ENCODE results near the gene RGL4. TPM values are rescaled to one million over a fixed set of nuclear protein-coding genes. Genes with fewer than 3 reads are reported as not detected.

Gene RGL4
- total and polyA plus RNA-seq, 2 experiments from 2014 or later = 0.16 TPM; not detected in 1

GRCh38 chr22:23689414-23689813 is 1.4 kb upstream of the RGL4 start:
- Mint-ChIP-seq H3K4me3 (no peak overlapping the region), H3K9me3 (no peaks in the 10 kb centered on the region), H3K36me3 (ENCODE audit: low read depth) (peaks cover 17% of the 10 kb centered on the region), H3K27ac (no peak overlapping the region), H3K27me3 (ENCODE audit: insufficient read depth, low read depth, poor library complexity) (peaks cover 10% of the 10 kb centered on the region), H3K4me1 (no peaks in the 10 kb centered on the region)
- no peak for DNase-seq (ENCODE audit: low spot score)
- H3K27ac ChIP-seq (ENCODE audit: low read depth) = no peak overlapping the region
- H3K9me2 ChIP-seq (ENCODE audit: insufficient read depth) = no peaks in the 10 kb centered on the region
- H3K27me3 ChIP-seq (ENCODE audit: insufficient read depth) = no peaks in the 10 kb centered on the region
- H4K20me1 ChIP-seq (replicated peaks; ENCODE audit: insufficient read depth) = peaks cover 3% of the 10 kb centered on the region
- no peak overlapping the region for H3K4me2 ChIP-seq
- H3K36me3 ChIP-seq (ENCODE audit: insufficient read depth) = peaks cover 5% of the 10 kb centered on the region; the same call in 1 of the 2 replicates
- H3K4me3 ChIP-seq = no peak overlapping the region
- H3K79me2 ChIP-seq (replicated peaks; ENCODE audit: insufficient read depth) = no peaks in the 10 kb centered on the region
- no peak overlapping the region for H2AFZ ChIP-seq
- no peaks in the 10 kb centered on the region for H3F3A ChIP-seq (replicated peaks; ENCODE audit: low read depth)
- H3K4me1 ChIP-seq (ENCODE audit: insufficient read depth) = no peaks in the 10 kb centered on the region
- TF ChIP-seq POLR2AphosphoS5 (IDR thresholded peaks at IDR 0.05; ENCODE audit: low read depth) (no peak), ETS1 (IDR thresholded peaks at IDR 0.05) (no peak), EZH2phosphoT487 (IDR thresholded peaks at IDR 0.05; ENCODE audit: unreplicated experiment) (no peak), EZH2 (IDR thresholded peaks at IDR 0.05; ENCODE audit: low read depth, unreplicated experiment) (no peak), STAT1 (IDR thresholded peaks at IDR 0.05; ENCODE audit: unreplicated experiment) (no peak), JUNB (IDR thresholded peaks at IDR 0.05; ENCODE audit: unreplicated experiment) (no peak), CREB1 (CRISPR knock-in tag; IDR thresholded peaks at IDR 0.05; ENCODE audit: low read depth) (no peak), CTCF (conservative IDR thresholded peaks at IDR 0.05; ENCODE audit: low read depth in 2 of 2) (no peak)
- TF ChIP-seq, protein P1, sequence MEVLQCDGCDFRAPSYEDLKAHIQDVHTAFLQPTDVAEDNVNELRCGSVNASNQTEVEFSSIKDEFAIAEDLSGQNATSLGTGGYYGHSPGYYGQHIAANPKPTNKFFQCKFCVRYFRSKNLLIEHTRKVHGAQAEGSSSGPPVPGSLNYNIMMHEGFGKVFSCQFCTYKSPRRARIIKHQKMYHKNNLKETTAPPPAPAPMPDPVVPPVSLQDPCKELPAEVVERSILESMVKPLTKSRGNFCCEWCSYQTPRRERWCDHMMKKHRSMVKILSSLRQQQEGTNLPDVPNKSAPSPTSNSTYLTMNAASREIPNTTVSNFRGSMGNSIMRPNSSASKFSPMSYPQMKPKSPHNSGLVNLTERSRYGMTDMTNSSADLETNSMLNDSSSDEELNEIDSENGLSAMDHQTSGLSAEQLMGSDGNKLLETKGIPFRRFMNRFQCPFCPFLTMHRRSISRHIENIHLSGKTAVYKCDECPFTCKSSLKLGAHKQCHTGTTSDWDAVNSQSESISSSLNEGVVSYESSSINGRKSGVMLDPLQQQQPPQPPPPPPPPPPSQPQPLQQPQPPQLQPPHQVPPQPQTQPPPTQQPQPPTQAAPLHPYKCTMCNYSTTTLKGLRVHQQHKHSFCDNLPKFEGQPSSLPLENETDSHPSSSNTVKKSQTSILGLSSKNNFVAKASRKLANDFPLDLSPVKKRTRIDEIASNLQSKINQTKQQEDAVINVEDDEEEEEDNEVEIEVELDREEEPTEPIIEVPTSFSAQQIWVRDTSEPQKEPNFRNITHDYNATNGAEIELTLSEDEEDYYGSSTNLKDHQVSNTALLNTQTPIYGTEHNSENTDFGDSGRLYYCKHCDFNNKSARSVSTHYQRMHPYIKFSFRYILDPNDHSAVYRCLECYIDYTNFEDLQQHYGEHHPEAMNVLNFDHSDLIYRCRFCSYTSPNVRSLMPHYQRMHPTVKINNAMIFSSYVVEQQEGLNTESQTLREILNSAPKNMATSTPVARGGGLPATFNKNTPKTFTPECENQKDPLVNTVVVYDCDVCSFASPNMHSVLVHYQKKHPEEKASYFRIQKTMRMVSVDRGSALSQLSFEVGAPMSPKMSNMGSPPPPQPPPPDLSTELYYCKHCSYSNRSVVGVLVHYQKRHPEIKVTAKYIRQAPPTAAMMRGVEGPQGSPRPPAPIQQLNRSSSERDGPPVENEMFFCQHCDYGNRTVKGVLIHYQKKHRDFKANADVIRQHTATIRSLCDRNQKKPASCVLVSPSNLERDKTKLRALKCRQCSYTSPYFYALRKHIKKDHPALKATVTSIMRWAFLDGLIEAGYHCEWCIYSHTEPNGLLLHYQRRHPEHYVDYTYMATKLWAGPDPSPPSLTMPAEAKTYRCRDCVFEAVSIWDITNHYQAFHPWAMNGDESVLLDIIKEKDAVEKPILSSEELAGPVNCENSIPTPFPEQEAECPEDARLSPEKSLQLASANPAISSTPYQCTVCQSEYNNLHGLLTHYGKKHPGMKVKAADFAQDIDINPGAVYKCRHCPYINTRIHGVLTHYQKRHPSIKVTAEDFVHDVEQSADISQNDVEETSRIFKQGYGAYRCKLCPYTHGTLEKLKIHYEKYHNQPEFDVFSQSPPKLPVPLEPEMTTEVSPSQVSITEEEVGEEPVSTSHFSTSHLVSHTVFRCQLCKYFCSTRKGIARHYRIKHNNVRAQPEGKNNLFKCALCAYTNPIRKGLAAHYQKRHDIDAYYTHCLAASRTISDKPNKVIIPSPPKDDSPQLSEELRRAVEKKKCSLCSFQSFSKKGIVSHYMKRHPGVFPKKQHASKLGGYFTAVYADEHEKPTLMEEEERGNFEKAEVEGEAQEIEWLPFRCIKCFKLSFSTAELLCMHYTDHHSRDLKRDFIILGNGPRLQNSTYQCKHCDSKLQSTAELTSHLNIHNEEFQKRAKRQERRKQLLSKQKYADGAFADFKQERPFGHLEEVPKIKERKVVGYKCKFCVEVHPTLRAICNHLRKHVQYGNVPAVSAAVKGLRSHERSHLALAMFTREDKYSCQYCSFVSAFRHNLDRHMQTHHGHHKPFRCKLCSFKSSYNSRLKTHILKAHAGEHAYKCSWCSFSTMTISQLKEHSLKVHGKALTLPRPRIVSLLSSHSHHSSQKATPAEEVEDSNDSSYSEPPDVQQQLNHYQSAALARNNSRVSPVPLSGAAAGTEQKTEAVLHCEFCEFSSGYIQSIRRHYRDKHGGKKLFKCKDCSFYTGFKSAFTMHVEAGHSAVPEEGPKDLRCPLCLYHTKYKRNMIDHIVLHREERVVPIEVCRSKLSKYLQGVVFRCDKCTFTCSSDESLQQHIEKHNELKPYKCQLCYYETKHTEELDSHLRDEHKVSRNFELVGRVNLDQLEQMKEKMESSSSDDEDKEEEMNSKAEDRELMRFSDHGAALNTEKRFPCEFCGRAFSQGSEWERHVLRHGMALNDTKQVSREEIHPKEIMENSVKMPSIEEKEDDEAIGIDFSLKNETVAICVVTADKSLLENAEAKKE (CRISPR knock-in tag; IDR thresholded peaks at IDR 0.05) = no peak
- no peak for ATAC-seq

Measured in GM23338 (cell line).